Keratinocyte (primary cell): ENCODE results near the gene TRIL.

ENCODE experiments used
- CTCF ChIP-seq, 3 experiments: IDR thresholded peaks in 1 of 3; conservative IDR thresholded peaks in 1 of 3; optimal IDR thresholded peaks in 1 of 3; 2 replicates in 2 of 3; 3 replicates in 1 of 3; pipeline versions ENCODE3 to v1.5.1; 2011; ENCODE audit warnings: low read length in 3 of 3, mild to moderate bottlenecking in 3 of 3, moderate library complexity in 2 of 3, control low read depth in 1 of 3, inconsistent platforms in 1 of 3; ENCODE audit not compliant: insufficient read depth in 2 of 3; ENCODE audit errors: extremely low read depth in 1 of 3
- EZH2 ChIP-seq: IDR thresholded peaks from one replicate; pipeline ENCODE4 v1.6.1; 2012; ENCODE audit warnings: inconsistent platforms, mild to moderate bottlenecking, low read length, moderate library complexity

GRCh38 chr7:28953633-28954032, 4.5 kb downstream of the TRIL start:
- TF ChIP-seq CTCF (optimal IDR thresholded peaks at IDR 0.05 in 1 of 3, IDR thresholded peaks at IDR 0.05 in 1 of 3, conservative IDR thresholded peaks at IDR 0.05 in 1 of 3; ENCODE audit: extremely low read depth in 1 of 3, insufficient read depth in 2 of 3, low read length in 3 of 3) (no peak), EZH2 (no peak)
